Activated CD4-positive, alpha-beta T cell treated with anti-CD3 and anti-CD28 coated beads, Interleukin-2, Interleukin-6, amounts not matched to agents 100 ng/mL and 50 ng/mL, durations not matched to agents 16 hours and 8 hours (primary cell): ENCODE results near the gene OSMR.

ENCODE experiments used
- DNase-seq: peaks from one replicate; pipeline ENCODE4 v3.0.0-alpha.2; 2020

Gene OSMR

DNA sequence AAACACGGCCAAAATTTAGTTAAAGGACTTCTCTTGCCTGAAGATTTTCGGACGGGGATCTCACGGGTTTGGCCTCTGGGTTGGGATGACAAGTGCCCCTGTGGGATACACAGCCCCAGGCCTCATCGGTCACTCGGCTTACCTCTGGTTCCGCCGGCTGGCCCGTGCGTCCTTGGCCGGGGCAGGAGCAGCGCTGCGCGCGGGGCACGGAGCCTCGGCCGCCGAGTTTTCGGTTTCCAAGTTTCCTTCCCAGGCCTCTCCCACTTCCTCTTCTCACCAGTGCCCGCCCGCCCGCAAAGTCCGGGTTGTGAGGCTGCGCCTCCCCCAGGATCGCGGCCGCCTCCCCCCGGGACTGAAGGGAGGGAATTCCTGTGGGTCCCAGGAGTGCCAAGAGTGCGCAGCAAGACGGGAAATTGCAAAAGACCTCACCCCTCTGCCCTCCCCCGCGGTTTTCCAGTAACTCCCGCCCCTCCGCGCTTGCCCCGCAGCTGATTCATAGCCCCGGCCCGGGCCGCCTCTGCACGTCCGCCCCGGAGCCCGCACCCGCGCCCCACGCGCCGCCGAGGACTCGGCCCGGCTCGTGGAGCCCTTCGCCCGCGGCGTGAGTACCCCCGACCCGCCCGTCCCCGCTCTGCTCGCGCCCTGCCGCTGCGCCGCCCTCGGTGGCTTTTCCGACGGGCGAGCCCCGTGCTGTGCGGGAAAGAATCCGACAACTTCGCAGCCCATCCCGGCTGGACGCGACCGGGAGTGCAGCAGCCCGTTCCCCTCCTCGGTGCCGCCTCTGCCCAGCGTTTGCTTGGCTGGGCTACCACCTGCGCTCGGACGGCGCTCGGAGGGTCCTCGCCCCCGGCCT, at the start of gene OSMR:
TSS of gene OSMR (plus strand) at position 487 of the 853 bp plus-strand sequence. CDS start 23,033 bp downstream, outside the sequence.
- peak; percentile 28 for DNase-seq

DNA sequence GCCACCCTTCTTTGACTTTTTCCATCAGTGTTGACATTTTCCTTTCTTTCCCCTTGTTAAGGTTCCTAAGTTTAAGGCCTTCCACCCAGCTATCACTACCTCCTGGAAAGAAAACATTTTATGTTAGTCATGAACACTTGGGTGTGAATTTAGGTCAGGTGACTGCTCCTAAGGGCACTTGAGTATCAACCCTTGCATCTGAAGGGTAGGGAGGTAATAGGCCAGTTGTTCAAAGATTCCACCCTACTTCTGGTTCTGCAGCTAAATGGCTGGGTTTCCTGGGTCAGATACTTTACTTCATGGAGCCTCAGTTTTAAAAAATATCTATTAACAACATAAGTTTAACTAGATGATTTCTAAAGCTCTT, 49.1 kb upstream of the OSMR start:
- DNase-seq: no peak

DNA sequence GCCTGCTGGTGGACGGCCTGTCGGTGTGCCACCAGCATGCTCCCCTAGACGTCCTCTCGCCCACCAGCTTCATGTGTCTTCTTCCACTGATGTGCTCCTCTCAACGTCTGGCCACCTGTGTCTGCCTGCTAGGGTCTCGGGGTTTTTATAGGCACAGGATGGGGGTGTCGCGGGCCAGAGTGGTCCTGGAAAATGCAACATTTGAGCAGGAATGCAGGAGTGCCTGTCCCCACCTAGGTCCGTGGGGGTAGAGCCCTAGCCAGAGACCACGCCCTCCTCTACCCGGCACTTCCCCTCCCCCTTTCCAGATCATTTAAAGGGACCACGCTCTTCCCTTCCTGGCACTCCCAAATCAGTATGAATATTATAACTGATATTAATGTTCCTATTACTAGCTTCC, 48.0 kb upstream of the OSMR start:
- DNase-seq: no peak

DNA sequence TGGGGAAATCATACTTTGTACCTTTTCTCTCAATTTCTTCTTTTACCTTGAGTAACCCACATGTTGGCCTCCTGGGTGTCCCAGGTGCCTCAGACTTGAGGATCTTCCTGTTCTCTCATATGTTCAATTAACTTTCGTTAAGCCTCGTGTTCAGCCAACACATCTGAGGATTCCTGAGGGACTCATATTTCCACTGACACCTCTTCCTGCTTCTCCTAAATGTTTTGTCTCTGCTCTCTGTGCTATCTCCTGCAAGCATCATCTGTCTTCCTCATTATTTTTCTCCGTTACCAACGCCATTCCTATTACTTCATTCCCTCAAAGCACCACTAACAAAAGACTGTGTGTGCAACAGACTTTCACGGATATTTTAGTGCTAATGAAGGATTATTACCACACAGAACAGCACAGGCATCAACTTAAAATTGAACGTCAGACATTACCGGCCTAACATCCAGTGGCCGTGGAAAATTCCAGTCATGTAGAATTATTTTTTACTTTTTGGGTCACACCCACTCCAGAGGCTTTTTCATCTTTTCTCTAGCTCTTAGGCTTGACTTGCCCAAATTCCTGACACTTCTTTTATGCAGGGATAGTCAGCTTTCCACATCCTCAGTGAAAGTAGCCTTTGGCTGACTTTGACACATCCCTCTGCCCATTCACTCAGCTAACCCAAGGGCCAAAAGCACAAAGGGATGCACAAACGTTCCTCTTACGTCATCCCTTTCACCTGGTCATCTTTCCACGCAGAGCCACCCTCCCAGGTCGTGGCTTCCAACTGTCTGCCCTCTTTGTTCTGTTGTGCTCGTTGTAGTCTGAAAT, 46.0 kb upstream of the OSMR start:
- no peak for DNase-seq

DNA sequence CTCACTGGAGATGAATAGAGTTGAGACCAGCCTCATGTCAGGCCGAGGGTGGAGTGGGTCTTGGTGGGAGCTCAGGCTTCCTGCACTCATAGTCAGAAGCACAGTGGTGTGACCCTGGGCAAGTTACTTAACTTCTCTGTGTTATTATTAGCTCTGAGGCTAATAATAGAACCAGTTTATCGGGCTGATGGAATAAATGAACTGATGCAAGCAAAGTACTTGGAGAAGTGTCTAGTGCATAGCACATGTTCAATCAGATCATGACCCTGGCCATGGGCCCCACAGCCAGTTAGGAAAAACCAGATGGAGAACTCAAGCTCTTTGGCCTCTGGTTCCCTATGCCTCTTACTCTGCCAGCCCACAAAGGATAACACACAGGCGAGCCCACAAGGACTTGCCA, 45.3 kb upstream of the OSMR start:
- no peak for DNase-seq

DNA sequence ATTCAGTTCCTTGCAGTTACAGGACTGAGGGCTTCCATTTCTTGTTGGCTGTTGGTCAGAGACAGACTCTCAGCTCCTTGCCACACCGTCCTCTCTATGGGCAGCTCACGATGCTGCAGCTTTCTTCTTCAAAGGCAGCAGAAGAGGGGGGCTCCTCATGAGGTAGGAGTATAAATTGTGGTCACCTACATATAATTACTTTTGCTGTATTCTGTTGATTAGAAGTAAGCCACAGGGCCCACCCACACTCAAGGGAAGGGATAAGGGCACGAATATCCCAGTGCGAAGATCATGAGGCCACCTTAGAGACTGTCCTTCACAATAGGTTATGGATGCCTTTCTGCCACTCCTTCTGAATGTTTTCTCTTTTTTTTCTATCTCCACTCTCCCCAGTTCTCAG, 43.7 kb upstream of the OSMR start:
- DNase-seq: no peak

DNA sequence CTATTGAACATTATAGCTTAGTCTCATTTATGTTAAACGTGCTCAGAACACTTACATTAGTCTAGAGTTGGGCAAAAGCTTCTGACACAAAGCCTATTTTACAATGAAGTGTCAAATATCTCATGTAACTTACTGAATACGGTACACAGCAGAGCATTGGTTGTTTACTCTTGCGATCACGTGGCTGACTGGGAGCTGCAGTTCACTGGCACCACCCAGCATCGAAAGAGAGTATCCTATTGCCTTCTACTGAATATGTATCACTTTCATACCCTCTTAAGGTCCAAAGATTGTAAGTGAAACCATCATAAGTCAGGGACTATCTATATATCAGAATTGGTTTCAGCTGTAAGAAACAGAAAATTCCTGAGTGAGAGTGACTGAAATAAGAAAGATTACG, 42.6 kb upstream of the OSMR start:
- DNase-seq: no peak

DNA sequence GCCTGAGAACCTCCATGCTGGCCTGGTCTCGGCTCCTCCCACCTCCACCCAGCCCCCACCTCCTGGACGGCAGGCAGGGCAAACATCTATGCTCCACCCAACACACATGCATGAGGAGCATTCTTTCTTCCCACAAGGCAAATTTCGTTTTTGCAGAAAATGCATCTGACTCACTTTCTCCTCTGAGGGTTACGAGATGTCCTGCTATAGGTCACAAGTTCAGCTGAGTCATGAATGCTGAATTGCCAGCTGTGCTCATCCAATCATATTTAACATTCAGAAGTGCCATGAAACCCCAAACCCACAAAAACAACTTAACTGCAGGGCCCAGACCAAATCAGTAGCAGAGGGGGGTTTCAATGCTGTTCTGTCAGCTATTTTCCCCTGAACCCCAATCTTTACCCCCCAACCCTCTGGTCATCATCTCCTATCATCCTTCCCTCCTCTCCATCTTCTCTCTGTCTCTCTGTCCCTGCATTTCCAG, 39.0 kb upstream of the OSMR start:
- peak; percentile 54 for DNase-seq

DNA sequence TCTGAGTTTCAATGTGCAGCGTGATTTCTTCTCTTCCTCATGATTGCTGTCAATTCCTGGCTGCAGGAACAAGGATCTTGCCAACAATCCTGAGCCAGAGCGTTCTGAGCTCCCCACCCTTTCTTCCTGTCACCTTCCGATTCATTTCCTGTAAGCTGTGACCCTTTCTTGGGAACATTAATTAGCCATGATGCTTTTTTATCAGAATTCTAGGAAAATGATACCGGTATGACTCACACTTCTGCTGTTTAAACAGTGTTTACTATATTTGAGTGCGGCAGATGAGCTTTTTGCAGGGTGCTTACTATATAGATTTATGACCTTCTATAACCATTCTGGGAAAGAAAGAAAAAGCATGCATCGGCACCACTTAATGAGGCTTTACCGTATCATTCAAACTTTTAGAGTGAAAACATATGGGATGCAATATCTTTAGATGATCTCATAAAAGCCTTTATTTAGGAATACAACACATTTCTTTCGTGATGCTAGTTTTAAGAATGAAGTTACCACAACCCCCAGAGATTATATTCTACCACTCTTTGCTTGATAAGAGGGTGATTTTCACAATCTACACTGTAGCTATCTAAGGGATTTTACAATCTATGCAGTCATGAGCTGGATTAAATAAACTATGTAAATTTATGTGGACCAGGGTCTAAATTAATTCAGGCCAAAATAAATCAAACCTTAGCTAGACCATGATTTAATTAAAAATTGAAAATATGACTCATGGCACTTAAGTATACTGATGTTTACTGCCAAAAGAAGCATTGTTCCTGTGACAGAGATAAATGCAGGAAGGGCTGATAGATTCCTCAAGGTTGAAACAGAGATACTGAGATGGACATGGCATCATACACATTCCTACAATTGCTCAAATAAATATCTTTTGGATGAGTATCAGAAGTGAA, 38.0 kb upstream of the OSMR start:
- DNase-seq: no peak

DNA sequence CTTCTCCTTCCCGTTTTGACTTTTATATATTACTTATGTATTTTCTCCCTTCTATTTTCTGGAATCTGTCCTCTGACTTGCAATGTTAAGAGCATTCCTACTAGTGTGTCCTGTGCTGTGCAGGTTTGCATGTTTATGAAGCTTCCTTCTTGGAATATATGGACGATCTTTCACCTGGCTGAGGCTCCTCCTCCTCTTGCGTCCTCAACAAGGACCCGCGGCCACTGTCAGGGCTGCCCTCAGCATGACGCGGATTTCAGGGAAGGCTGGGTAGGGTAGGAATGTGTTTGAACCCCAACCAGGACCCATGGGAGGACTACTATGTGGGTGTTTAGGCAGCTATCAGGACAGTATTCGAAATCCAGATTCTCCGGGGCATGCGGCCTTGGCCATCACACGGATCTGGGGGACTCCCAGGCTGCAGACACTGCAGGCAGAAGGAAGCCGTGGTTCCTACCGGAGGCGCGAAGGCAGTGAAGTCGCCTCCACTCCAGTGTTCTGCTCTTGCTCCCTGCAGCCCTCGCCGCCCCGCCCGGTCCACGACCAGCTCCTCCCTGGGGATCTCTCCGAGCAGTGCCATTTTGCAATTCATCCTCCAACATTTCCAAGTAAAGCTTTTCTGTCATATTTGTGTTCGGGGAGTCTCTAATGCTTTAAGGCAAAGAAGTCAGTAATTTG, 37.0 kb upstream of the OSMR start:
- no peak for DNase-seq

DNA sequence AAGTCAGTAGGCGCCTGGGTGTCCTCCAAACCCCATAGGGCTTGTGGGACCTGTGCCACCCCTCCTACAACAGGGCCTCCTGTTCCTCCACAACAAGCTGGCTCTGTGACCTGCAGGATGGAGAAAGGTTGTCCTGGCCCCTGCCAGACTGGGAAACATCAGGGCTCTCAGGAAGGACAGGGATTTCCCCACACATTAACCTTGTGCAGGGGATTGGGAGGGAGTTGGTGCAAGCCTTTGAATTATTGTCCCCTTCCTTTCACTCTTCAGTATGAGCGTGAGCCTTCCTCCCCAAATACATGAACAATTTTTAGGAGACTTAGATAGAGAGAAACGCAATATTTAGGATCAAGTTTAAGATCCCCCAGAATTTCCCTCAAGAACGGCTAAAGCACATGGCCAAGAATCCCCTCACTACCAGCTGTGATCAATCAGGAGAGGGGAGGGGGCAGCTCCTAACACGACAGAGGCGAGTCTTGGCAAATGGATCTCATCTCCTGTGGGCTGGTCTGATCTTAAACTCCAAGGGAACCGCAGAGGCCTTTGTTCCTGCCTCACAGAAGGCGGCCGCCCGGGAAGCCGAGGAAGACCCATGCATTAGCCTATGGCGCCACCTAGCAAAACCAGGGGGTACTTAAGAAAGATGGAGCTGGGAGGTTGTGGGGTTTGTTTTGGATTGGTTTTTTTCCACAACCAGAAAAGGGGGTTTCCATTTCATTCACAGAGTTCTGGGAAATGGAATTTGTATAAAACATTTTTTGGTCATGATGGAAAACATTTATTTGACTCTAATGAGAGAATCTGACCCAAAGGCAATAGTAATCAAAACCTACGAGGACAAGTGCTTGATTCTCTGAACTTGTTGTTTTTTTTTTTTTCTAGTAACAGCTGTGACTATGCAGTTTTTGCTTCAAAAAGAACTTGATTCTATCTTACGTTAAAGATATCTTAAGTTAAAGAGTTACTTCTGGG, 36.1 kb upstream of the OSMR start:
- peak; percentile 72 for DNase-seq

DNA sequence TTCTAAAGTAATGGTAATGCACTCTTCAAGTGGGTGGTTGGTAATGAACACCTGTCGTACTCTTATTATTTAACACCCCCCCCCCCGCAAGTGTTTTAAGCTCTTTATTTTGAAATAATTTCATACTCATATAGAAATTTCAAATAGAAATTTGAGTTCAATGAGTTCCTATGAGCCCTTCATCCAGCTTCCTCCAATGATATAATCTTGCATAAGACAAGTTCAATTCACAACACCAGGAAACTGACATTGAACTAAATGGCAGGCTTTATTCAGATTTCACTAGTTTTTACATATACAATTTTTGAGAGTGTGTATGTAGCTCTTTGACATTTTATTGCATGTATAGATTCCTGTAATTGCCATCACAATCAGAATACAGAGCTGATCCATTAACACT, 30.9 kb upstream of the OSMR start:
- DNase-seq: no peak

DNA sequence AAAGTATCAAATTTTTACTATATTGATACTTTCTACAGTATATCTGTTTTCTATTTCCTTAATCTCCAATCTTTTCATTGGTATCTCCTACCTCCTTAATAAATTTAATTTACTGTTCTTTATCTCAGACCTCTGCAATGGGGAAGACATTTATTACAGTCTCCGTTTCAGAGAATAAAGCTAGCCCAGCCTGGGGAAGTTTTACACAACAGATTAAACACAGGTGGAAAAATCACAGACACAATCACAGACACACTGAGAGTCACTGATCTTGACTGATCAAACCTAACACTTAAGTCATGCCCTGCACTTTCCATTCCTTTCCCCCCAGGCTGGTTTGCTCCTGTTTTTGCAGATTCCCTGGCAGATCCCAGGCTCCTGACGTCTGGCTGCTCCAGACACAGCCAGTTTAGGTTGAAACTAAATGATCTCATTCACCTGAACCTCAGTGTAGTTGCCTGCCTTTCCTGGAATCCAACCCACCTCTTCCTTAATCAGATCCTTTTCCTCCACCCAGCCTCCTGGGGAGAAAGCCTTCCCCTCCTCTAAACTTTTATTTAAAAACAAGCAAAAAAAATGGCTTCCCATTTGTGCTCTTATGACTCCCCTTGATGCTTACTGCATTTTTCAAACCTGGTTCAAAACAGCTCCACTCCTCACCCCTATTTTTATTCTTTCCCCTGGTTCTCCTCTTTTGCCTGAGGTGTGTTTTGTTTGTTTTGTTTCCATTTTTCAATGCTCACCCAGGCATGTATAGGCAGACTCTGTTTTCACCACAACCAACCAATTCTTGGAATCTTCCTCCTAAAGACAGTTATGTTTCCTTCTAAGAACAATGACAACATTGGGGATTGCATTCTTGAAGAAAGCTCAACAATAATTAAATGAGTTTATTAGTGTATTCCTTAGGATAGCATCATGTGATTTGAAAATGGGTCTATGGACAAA, 29.5 kb upstream of the OSMR start:
- DNase-seq: no peak

DNA sequence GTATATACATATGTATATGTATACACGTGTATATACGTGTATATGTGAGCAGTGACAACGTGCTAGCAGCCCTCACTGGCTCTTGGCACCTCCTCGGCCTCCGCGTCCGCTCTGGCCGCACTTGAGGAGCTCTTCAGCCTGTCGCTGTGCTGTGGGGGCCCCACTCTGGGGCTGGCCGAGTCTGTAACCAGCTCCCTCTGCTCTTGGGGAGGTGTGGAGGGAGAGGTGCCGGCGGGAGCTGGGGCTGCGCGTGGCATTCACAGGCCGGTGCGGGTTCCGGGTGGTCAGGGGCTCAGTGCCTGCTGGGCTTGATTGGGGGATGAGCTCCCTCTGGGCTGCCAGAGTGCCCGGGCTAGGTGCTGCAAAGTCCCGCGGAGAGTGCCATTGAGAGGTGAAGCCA, 24.1 kb upstream of the OSMR start:
- no peak for DNase-seq

DNA sequence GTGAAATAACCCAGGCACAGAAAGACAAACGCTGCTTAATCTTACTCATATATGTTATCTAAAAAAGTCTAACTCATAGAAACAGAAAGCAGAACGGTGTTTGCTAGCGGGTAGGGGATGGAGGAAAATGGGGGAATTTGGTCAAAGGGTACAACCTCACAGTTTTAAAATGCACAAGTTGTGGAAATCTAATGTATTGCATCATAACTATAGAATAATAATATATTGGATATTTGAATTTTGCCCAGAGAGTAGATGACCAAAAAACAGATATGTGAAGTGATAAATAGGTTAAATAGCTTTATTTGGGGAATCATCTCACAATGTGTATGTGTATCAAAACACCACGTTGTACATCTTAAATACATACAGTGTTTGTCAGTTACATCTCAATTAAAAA, 22.3 kb upstream of the OSMR start:
- no peak for DNase-seq

DNA sequence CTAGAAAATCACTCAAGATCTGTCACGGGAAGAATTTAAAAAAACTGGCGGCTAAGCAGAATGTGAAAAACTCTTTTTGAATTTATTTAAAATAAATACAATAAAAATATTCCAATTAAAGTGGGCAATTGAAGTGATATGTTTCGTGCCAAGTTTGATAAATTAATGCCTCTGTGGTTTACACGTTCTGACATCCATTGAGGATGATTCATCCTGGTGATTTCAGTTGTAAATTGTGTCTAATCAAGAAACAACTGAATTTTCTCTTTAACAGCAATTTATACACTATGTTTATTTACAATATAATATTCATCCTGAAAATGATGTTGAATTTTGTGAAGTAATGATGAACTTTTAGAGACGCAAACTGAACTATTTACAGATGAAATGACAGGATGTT, 21.0 kb upstream of the OSMR start:
- DNase-seq: no peak

DNA sequence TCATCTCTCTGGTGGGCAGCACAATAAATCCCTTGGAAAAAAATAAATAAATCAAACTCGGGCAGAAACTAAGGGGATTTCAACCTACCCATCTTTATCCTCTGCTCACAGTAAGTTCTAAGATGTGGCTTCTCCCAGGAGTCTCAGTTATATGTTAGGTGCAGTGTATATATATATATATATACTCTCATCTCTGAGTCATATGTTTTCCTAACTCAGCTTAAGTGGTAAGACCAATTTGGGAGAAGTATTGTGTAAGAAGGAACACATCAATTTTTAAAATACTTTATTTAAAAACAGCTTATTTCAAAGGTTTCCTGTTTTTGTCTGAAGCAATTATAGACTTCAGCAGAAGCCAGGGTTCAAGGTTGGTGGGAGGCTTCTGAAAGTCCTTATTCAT, 20.3 kb upstream of the OSMR start:
- no peak for DNase-seq

DNA sequence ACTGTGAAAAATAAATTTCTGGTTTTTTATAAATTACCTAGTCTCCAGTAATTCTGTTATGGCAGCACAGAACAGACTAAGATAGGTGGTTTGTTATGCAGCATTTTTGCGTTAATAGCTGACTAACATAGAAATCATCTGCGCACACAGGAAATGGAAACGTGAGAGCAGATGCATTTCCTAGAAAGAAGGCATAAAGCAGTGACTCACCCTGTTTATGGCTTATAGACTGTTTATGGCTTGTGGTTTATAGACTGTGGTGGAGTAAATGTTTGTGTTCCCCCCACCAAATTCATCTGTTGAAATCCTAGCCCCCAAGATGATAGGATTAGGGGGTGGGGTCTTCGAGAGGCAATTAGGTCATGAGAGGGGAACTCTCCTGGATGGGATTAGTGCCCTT, 18.3 kb upstream of the OSMR start:
- DNase-seq: peak; percentile 50

DNA sequence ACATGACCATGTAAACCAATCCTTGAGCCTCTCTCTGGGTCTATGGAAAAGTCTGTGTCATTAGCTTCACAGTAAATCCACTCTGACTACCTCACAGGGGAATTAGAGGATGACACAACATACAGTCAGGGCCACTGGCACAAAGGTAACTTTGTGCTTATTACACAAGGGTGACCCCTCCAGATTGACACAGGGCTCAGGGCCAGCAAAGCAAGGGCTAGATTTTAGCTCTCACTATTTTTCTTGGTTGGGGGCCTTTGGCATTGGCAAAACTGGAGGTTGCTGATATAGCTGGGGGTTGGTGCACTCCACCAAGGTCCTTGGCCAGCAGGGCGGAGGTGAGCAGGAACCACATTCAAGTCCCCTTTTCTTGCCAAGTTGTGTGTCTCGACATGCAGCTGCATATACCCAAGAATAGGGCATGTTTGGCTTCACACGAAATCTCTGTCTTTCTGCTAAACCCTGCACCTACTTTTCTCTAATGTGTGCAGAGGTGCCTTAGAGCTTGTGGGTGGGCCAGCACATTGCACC, 15.2 kb upstream of the OSMR start:
- no peak for DNase-seq

DNA sequence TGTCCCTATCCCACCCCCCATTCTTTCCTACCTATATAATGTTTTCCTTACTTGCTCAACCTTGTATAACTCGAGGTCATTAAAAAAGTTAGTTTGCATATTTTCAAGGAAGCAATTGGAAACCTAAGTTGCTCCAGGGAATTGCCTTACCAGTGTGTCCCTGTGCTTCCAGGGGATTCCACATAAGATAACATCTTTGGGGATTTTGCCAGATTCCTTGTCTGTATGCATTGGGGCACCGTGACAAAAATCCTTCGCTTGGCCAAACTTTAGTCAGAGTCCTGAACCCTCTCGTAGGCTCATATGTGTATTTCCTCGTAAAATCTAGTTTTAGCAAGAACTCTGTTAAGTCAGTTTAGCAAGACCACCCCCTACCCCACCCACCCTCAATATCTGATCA, 14.7 kb upstream of the OSMR start:
- no peak for DNase-seq
